KMS-11 (cell line): ENCODE results near the gene SYT1.
"Not testable (repeated sequence)": the region's sequence is repeated elsewhere in the genome, so short reads cannot be mapped to it uniquely, and the experiment has no call there.

Experiments
- H2AFZ ChIP-seq: fragments of 200-600 bp; sonication (generic); 2 replicates; pipeline ENCODE4 v1.6.1; 2016; ENCODE audit warnings: antibody characterized with exemption, mixed run types, low read depth
- H3K27ac ChIP-seq: fragments of 200-600 bp; sonication (generic); 2 replicates; pipeline ENCODE4 v1.6.1; 2016; ENCODE audit warnings: mild to moderate bottlenecking, mixed run types
- H3K27me3 ChIP-seq: fragments of 200-600 bp; sonication (generic); 2 replicates; pipeline ENCODE4 v1.6.1; 2017; ENCODE audit warnings: mild to moderate bottlenecking, low read depth, mixed run types, moderate library complexity; ENCODE audit not compliant: insufficient read depth
- H3K36me3 ChIP-seq: fragments of 200-600 bp; sonication (generic); 2 replicates; pipeline ENCODE4 v1.6.1; 2017; ENCODE audit warnings: mild to moderate bottlenecking, mixed run types; ENCODE audit not compliant: insufficient read depth
- H3K4me1 ChIP-seq: fragments of 200-600 bp; sonication (generic); 2 replicates; pipeline ENCODE4 v1.6.1; 2016; ENCODE audit warnings: mild to moderate bottlenecking, low read depth, mixed run types; ENCODE audit not compliant: poor library complexity, severe bottlenecking
- H3K4me2 ChIP-seq: fragments of 200-600 bp; sonication (generic); 2 replicates; pipeline ENCODE4 v1.7.0; 2016; ENCODE audit warnings: mild to moderate bottlenecking, mixed run types
- H3K4me3 ChIP-seq: fragments of 200-600 bp; sonication (generic); IDR thresholded peaks from 2 replicates; pipeline ENCODE4 v1.6.1; 2017; ENCODE audit warnings: low read depth, low read length, mixed read lengths; ENCODE audit not compliant: insufficient read depth
- H3K79me2 ChIP-seq: fragments of 200-600 bp; sonication (generic); 2 replicates; pipeline ENCODE4 v1.6.1; 2016; ENCODE audit warnings: low read depth, mixed run types; ENCODE audit not compliant: insufficient read depth
- H3K9ac ChIP-seq: fragments of 200-600 bp; sonication (generic); 2 replicates; pipeline ENCODE4 v1.6.1; 2016; ENCODE audit warnings: mild to moderate bottlenecking, mixed run types
- H4K20me1 ChIP-seq: fragments of 200-600 bp; sonication (generic); 2 replicates; pipeline ENCODE4 v1.6.1; 2016; ENCODE audit warnings: mild to moderate bottlenecking, mixed run types; ENCODE audit not compliant: insufficient read depth
- TF ChIP-seq, protein P1 (sequence below): fragments of 200-600 bp; sonication (generic); conservative IDR thresholded peaks from 2 replicates; pipeline ENCODE4 v1.6.1; 2017; ENCODE audit warnings: low read depth, mild to moderate bottlenecking, antibody characterized with exemption, low read length, moderate library complexity, mixed read lengths

The SYT1 gene

DNA sequence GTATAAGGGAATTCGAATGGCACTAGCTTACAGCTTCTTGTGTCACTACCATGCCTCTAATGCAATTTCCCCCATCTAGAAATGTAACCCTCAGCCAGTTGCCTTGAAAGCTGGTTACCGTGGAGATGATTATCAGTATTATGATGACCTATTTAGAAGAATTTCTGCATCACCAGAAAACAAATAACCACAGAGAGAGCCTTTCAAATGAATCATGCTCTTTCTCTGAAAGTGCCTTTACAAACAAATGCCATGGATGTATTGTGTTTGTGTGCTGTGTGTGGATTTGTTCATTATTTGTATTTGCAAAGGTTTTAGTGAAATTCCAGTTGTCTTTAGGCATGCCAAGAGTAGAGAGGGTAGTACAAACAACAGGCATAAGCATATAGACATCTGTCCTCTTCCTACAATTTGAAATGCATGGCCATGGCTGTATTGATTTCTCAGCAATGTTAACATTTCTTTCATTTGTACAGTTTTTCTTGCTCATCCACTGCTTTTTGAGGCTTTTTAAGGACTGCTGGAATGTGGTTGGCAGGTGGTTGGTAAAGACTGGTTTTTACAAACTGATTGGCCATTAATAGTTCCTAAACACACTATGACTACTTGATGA, 559.6 kb downstream of the SYT1 start:
- no peak overlapping the region for H3K4me3 ChIP-seq
- H2AFZ ChIP-seq, result no peak overlapping the region
- H3K4me2 ChIP-seq, result no peak overlapping the region
- TF ChIP-seq, protein P1, sequence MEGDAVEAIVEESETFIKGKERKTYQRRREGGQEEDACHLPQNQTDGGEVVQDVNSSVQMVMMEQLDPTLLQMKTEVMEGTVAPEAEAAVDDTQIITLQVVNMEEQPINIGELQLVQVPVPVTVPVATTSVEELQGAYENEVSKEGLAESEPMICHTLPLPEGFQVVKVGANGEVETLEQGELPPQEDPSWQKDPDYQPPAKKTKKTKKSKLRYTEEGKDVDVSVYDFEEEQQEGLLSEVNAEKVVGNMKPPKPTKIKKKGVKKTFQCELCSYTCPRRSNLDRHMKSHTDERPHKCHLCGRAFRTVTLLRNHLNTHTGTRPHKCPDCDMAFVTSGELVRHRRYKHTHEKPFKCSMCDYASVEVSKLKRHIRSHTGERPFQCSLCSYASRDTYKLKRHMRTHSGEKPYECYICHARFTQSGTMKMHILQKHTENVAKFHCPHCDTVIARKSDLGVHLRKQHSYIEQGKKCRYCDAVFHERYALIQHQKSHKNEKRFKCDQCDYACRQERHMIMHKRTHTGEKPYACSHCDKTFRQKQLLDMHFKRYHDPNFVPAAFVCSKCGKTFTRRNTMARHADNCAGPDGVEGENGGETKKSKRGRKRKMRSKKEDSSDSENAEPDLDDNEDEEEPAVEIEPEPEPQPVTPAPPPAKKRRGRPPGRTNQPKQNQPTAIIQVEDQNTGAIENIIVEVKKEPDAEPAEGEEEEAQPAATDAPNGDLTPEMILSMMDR, result no peak
- H3K4me1 ChIP-seq, result peaks cover 11% of the 10 kb centered on the region
- no peak overlapping the region for H3K27ac ChIP-seq
- no peaks in the 10 kb centered on the region for H4K20me1 ChIP-seq
- no peaks in the 10 kb centered on the region for H3K36me3 ChIP-seq
- H3K27me3 ChIP-seq, result no peaks in the 10 kb centered on the region
- no peaks in the 10 kb centered on the region for H3K79me2 ChIP-seq
- H3K9ac ChIP-seq, result no peak overlapping the region

DNA sequence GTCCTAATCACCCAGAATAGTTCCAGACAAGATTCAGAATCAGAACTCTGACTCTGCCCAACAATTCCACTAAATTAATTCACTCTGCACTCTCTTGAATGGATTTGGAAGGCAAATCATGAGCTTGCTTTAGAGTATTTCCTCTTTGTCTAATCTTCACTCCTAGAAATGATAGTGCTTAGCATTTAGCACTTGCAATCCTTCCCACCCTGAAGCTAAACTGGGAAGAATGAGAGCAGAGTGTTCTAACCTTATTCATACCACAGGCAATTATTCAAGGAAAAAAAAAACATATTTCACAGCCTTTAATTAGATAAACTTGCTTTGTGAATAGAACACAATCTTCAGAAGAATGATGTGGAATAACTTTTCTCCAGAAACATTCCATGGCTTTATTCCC, 561.5 kb downstream of the SYT1 start:
- H3K27me3 ChIP-seq, result no peaks in the 10 kb centered on the region

DNA sequence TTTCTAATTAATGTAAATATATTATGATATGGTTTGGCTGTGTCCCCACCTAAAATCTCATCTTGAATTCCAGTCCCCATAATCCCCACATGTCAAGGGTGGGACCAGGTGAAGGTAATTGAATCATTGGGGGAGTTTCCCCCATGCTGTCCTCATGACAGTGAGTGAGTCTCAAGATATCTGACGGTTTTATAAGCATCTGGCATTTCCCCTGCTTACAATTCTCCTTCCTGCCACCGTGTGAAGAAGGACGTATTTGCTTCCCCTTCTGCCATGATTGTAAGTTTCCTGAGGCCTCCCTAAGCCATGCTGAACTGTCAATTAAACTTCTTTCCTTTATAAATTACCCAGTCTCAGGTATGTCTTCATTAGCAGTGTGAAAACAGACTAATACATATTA, 562.2 kb downstream of the SYT1 start:
- not testable (repeated sequence) for H3K4me2 ChIP-seq, H3K27ac ChIP-seq, H3K4me3 ChIP-seq, H3K9ac ChIP-seq, H3K36me3 ChIP-seq, H4K20me1 ChIP-seq, H3K4me1 ChIP-seq, H2AFZ ChIP-seq, H3K27me3 ChIP-seq, H3K79me2 ChIP-seq

More for the DNA sequence above, 561.5 kb downstream of the SYT1 start:
- no peak overlapping the region for H2AFZ ChIP-seq
- no peak overlapping the region for H3K4me2 ChIP-seq
- no peak overlapping the region for H3K4me3 ChIP-seq
- H4K20me1 ChIP-seq, result no peaks in the 10 kb centered on the region
- no peak overlapping the region for H3K27ac ChIP-seq
- H3K9ac ChIP-seq, result no peak overlapping the region
- H3K4me1 ChIP-seq, result peaks cover 7% of the 10 kb centered on the region
- TF ChIP-seq, protein P1, result no peak
- no peaks in the 10 kb centered on the region for H3K79me2 ChIP-seq
- no peaks in the 10 kb centered on the region for H3K36me3 ChIP-seq

DNA sequence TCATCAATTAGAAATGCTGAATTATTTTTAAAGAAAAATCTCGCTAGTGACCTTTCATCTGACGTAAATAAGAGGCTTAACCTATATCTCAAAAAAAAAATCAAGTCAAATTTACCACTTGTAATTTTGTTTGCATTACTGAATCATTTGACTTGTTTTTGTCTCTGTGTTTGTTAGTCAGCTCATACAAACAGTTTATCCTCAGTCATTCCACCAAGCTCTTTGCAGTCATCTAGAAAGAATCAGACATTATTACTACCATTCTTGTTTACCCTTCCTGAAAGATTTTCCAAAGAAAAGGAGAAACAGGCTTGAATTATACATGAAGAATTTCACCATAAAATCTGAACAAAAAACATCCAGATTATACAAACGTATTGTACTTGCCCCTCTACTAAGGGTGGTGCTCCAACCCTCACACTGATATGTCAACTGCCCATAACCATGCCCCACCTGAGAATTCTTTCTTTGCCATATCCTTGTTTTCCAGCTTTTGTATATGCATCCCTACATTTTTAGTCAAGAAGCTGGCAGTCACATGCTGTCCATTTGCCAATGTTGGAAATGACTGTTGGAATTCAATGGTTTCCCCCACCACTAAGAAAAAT, 569.0 kb downstream of the SYT1 start:
- Histone ChIP-seq H3K9ac (no peak overlapping the region), H3K36me3 (no peaks in the 10 kb centered on the region), H3K79me2 (no peaks in the 10 kb centered on the region), H3K4me3 (no peak overlapping the region), H3K27me3 (no peaks in the 10 kb centered on the region), H3K4me2 (no peak overlapping the region), H4K20me1 (no peaks in the 10 kb centered on the region), H3K4me1 (no peaks in the 10 kb centered on the region), H2AFZ (no peak overlapping the region), H3K27ac (no peak overlapping the region)
- TF ChIP-seq, protein P1, result no peak

DNA sequence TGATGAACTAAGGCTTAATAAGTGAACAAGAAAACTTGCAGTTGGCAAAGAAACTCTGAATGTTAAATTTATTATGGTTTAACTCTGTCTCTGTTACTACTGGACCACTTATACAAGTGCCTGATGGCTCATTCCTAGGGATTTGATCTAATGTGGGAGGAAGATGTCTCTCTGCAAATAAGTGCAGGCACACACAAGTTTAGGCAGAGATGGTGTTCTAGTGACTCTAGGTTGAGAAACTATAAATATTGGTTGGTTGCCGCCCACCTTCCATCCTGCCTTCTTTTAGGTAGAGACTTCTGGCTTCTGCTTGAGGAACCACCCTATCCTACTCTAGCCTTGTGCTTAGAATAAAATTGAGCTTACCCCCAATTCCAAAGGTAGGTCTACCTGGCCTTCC, 570.0 kb downstream of the SYT1 start:
- H3K27me3 ChIP-seq, result no peaks in the 10 kb centered on the region
- H3K27ac ChIP-seq, result no peak overlapping the region
- no peaks in the 10 kb centered on the region for H3K36me3 ChIP-seq
- H3K9ac ChIP-seq, result no peak overlapping the region
- H3K4me2 ChIP-seq, result no peak overlapping the region
- H3K4me1 ChIP-seq, result no peaks in the 10 kb centered on the region
- no peaks in the 10 kb centered on the region for H4K20me1 ChIP-seq
- no peaks in the 10 kb centered on the region for H3K79me2 ChIP-seq
- no peak overlapping the region for H2AFZ ChIP-seq
- H3K4me3 ChIP-seq, result no peak overlapping the region
- TF ChIP-seq, protein P1, result no peak
